Panc1 (cell line): ENCODE data around the gene RSPRY1. TPM values are rescaled to one million over a fixed set of nuclear protein-coding genes. Genes with fewer than 3 reads are reported as not detected.
A peak's percentile ranks its signal among the peaks of the same experiment; 100 is the strongest.

Source experiments
- ATAC-seq: fragments of 200-7000 bp; cut with Tn5 transposase; 2 replicates; pipeline ENCODE4 v1.9.1; 2020; ENCODE audit warnings: mild to moderate bottlenecking, moderate library complexity
- BruUV-seq: library from RNA; stranded (reverse); fragments of 400-500 nt; replicated peaks from 2 replicates; lab custom pipeline; 2021; lab: Mats Ljungman, UMichigan
- CTCF ChIA-PET: fragments of 300-600 bp; sonication (Branson Sonifier 250); formaldehyde crosslinking; loops from one replicate; lab custom pipeline; 2022; ENCODE audit warnings: antibody characterized with exemption; lab: Charles Lee
- POLR2A ChIA-PET: fragments of 300-600 bp; sonication (Branson Sonifier 250); formaldehyde crosslinking; loops from one replicate; lab custom pipeline; 2022; ENCODE audit warnings: antibody characterized with exemption; lab: Charles Lee
- DNase-seq: peaks from one replicate; pipeline ENCODE4 v3.0.0-alpha.2; 2010; ENCODE audit warnings: low read depth, low spot score
- H3K27ac ChIP-seq: 2 replicates; pipeline ENCODE4 v1.5.1; 2011; ENCODE audit warnings: mild to moderate bottlenecking, low read length, inconsistent platforms
- H3K27me3 ChIP-seq: fragments of 200-500 bp; sonication (Bioruptor generic); 2 replicates; pipeline ENCODE4 v1.6.0; 2014; ENCODE audit warnings: low read length, inconsistent platforms; ENCODE audit not compliant: control insufficient read depth, insufficient read depth
- H3K36me3 ChIP-seq: fragments of 200-500 bp; sonication (Bioruptor generic); 2 replicates; pipeline ENCODE4 v1.5.1; 2014; ENCODE audit warnings: inconsistent platforms, mild to moderate bottlenecking, low read length, moderate library complexity; ENCODE audit not compliant: control insufficient read depth, insufficient read depth
- H3K4me1 ChIP-seq: 2 replicates; pipeline ENCODE4 v1.5.1; 2011; ENCODE audit warnings: inconsistent platforms, mild to moderate bottlenecking, low read length, moderate library complexity; ENCODE audit not compliant: control insufficient read depth, insufficient read depth
- H3K4me3 ChIP-seq, 2 experiments: 2 replicates each; pipeline ENCODE4 v1.5.1; 2011 to 2012; ENCODE audit warnings: low read depth in 2 of 2, low read length in 2 of 2, mild to moderate bottlenecking in 2 of 2, inconsistent platforms in 1 of 2, moderate library complexity in 1 of 2
- H3K9me3 ChIP-seq: fragments of 200-500 bp; sonication (Bioruptor generic); 2 replicates; pipeline ENCODE4 v1.5.1; 2014; ENCODE audit warnings: low read depth, mild to moderate bottlenecking, inconsistent platforms, low read length, moderate library complexity; ENCODE audit not compliant: control insufficient read depth, insufficient read depth
- POLR2AphosphoS5 ChIP-seq: IDR thresholded peaks from 2 replicates; pipeline ENCODE4 v1.6.1; 2012; ENCODE audit warnings: mild to moderate bottlenecking, low read depth, low read length, moderate library complexity
- REST ChIP-seq, 2 experiments: IDR thresholded peaks; 2 replicates each; pipeline ENCODE4 v1.6.1; 2011 to 2012; ENCODE audit warnings: low read depth in 2 of 2, control low read depth in 1 of 2, low read length in 1 of 2, mild to moderate bottlenecking in 1 of 2, moderate library complexity in 1 of 2; ENCODE audit not compliant: insufficient read depth in 1 of 2
- SIN3A ChIP-seq: IDR thresholded peaks from 2 replicates; pipeline ENCODE4 v1.6.1; 2012; ENCODE audit warnings: low read depth, mild to moderate bottlenecking, low read length, moderate library complexity, borderline replicate concordance; ENCODE audit not compliant: insufficient read depth
- TCF7L2 ChIP-seq: IDR thresholded peaks from 2 replicates; pipeline ENCODE4 v1.6.1; 2011; ENCODE audit warnings: mild to moderate bottlenecking, low read depth, low read length, inconsistent platforms
- in situ Hi-C: cut with HindIII; loops from 2 replicates; pipeline ENCODE4 v1.10.0; 2016; ENCODE audit warnings: low sequenced_read_pairs, low pct_unique_long_range_greater_than_20kb
- intact Hi-C: fragments of 100-400 bp; cut with micrococcal nuclease; formaldehyde crosslinking; loops from one replicate; pipeline ENCODE4 v1.10.0; 2022; ENCODE audit not compliant: unreplicated experiment
- total RNA-seq: library from RNA; stranded (reverse); gene quantifications from one replicate; pipeline ENCODE4 v1.2.1, GENCODE V29; 2021; ENCODE audit not compliant: unreplicated experiment
- TF ChIP-seq, protein P1 (sequence below): fragments of 450-650 bp; IDR thresholded peaks from 2 replicates; pipeline ENCODE4 v1.5.1; 2017; ENCODE audit warnings: mild to moderate bottlenecking

RSPRY1 gene
- total RNA-seq, 1 experiment from 2014 or later, result 29.4 TPM

- CTCF ChIA-PET, result no interaction called here
- ATAC-seq, result no peak
- intact Hi-C loops, result no loop called here
These were observed 1.2 kb upstream of the RSPRY1 start for GRCh38 chr16:57184887-57185445.

GRCh38 chr16:57185446-57185944 lies 634 bp upstream of the RSPRY1 start:
- TSS peak; percentile 93 for BruUV-seq
- in situ Hi-C loops, result no loop called here

More at GRCh38 chr16:57184887-57185445, 1.2 kb upstream of the RSPRY1 start:
- peak overlapping the region; percentile 79 to 93 for H3K4me3 ChIP-seq
- no TSS peak for BruUV-seq
- peak overlapping the region; percentile 94 for H3K27ac ChIP-seq
- H3K9me3 ChIP-seq, result no peaks in the 10 kb centered on the region
- H3K4me1 ChIP-seq, result no peaks in the 10 kb centered on the region; the same call in 1 of the 2 replicates
- POLR2A ChIA-PET, result no interaction called here
- TF ChIP-seq, protein P1, sequence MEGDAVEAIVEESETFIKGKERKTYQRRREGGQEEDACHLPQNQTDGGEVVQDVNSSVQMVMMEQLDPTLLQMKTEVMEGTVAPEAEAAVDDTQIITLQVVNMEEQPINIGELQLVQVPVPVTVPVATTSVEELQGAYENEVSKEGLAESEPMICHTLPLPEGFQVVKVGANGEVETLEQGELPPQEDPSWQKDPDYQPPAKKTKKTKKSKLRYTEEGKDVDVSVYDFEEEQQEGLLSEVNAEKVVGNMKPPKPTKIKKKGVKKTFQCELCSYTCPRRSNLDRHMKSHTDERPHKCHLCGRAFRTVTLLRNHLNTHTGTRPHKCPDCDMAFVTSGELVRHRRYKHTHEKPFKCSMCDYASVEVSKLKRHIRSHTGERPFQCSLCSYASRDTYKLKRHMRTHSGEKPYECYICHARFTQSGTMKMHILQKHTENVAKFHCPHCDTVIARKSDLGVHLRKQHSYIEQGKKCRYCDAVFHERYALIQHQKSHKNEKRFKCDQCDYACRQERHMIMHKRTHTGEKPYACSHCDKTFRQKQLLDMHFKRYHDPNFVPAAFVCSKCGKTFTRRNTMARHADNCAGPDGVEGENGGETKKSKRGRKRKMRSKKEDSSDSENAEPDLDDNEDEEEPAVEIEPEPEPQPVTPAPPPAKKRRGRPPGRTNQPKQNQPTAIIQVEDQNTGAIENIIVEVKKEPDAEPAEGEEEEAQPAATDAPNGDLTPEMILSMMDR, result no peak
- TF ChIP-seq POLR2AphosphoS5 (no peak), TCF7L2 (no peak), REST (IDR thresholded peaks at IDR 0.05; ENCODE audit: insufficient read depth in 1 of 2, low read depth in 2 of 2, low read length in 1 of 2) (no peak), SIN3A (no peak)
- H3K27me3 ChIP-seq, result no peaks in the 10 kb centered on the region
- no peak for DNase-seq
- H3K36me3 ChIP-seq, result peaks cover 4% of the 10 kb centered on the region; the same call in 1 of the 2 replicates
- in situ Hi-C loops, result no loop called here

More at GRCh38 chr16:57185446-57185944, 634 bp upstream of the RSPRY1 start:
- H3K4me1 ChIP-seq, result peaks cover 4% of the 10 kb centered on the region
- no peaks in the 10 kb centered on the region for H3K27me3 ChIP-seq
- peak; percentile 28 for ATAC-seq
- peak overlapping the region; percentile 94 for H3K27ac ChIP-seq
- H3K9me3 ChIP-seq, result no peaks in the 10 kb centered on the region
- peaks cover 4% of the 10 kb centered on the region; the same call in 1 of the 2 replicates for H3K36me3 ChIP-seq
- TF ChIP-seq TCF7L2 (no peak), SIN3A (no peak), REST (IDR thresholded peaks at IDR 0.05; ENCODE audit: insufficient read depth in 1 of 2, low read depth in 2 of 2, low read length in 1 of 2) (no peak), POLR2AphosphoS5 (no peak)
- TF ChIP-seq, protein P1, result no peak
- intact Hi-C loops, result no loop called here
- ChIA-PET CTCF (interaction anchor here (0.7 kb wide), 2 partner anchors 396 to 1513 kb away, joined by 6 to 7 read pairs; no protein-coding TSS in a partner anchor), POLR2A (interaction anchor here (0.7 kb wide), 4 partner anchors 15 to 30 kb away, joined by 4 to 7 read pairs (median 6); no protein-coding TSS in a partner anchor)
- peak overlapping the region; percentile 79 to 93 for H3K4me3 ChIP-seq
- DNase-seq, result no peak
